Panc1 (cell line): ENCODE measurements around the gene POLD1. TPM values are rescaled to one million over a fixed set of nuclear protein-coding genes. Genes with fewer than 3 reads are reported as not detected.

Experiments
- ATAC-seq: fragments of 200-7000 bp; cut with Tn5 transposase; 2 replicates; pipeline ENCODE4 v1.9.1; 2020; ENCODE audit warnings: mild to moderate bottlenecking, moderate library complexity
- BruUV-seq: library from RNA; stranded (reverse); fragments of 400-500 nt; replicated peaks from 2 replicates; lab custom pipeline; 2021; lab: Mats Ljungman, UMichigan
- CTCF ChIA-PET: fragments of 300-600 bp; sonication (Branson Sonifier 250); formaldehyde crosslinking; loops from one replicate; lab custom pipeline; 2022; ENCODE audit warnings: antibody characterized with exemption; lab: Charles Lee
- POLR2A ChIA-PET: fragments of 300-600 bp; sonication (Branson Sonifier 250); formaldehyde crosslinking; loops from one replicate; lab custom pipeline; 2022; ENCODE audit warnings: antibody characterized with exemption; lab: Charles Lee
- DNase-seq: peaks from one replicate; pipeline ENCODE4 v3.0.0-alpha.2; 2010; ENCODE audit warnings: low read depth, low spot score
- H3K27ac ChIP-seq: 2 replicates; pipeline ENCODE4 v1.5.1; 2011; ENCODE audit warnings: mild to moderate bottlenecking, low read length, inconsistent platforms
- H3K27me3 ChIP-seq: fragments of 200-500 bp; sonication (Bioruptor generic); 2 replicates; pipeline ENCODE4 v1.6.0; 2014; ENCODE audit warnings: low read length, inconsistent platforms; ENCODE audit not compliant: control insufficient read depth, insufficient read depth
- H3K36me3 ChIP-seq: fragments of 200-500 bp; sonication (Bioruptor generic); 2 replicates; pipeline ENCODE4 v1.5.1; 2014; ENCODE audit warnings: inconsistent platforms, mild to moderate bottlenecking, low read length, moderate library complexity; ENCODE audit not compliant: control insufficient read depth, insufficient read depth
- H3K4me1 ChIP-seq: 2 replicates; pipeline ENCODE4 v1.5.1; 2011; ENCODE audit warnings: inconsistent platforms, mild to moderate bottlenecking, low read length, moderate library complexity; ENCODE audit not compliant: control insufficient read depth, insufficient read depth
- H3K4me3 ChIP-seq, 2 experiments: 2 replicates each; pipeline ENCODE4 v1.5.1; 2011 to 2012; ENCODE audit warnings: low read depth in 2 of 2, low read length in 2 of 2, mild to moderate bottlenecking in 2 of 2, inconsistent platforms in 1 of 2, moderate library complexity in 1 of 2
- H3K9me3 ChIP-seq: fragments of 200-500 bp; sonication (Bioruptor generic); 2 replicates; pipeline ENCODE4 v1.5.1; 2014; ENCODE audit warnings: low read depth, mild to moderate bottlenecking, inconsistent platforms, low read length, moderate library complexity; ENCODE audit not compliant: control insufficient read depth, insufficient read depth
- CTCF ChIP-seq: fragments of 450-650 bp; IDR thresholded peaks from 2 replicates; pipeline ENCODE4 v1.5.1; 2017; ENCODE audit warnings: mild to moderate bottlenecking
- POLR2AphosphoS5 ChIP-seq: IDR thresholded peaks from 2 replicates; pipeline ENCODE4 v1.6.1; 2012; ENCODE audit warnings: mild to moderate bottlenecking, low read depth, low read length, moderate library complexity
- REST ChIP-seq, 2 experiments: IDR thresholded peaks; 2 replicates each; pipeline ENCODE4 v1.6.1; 2011 to 2012; ENCODE audit warnings: low read depth in 2 of 2, control low read depth in 1 of 2, low read length in 1 of 2, mild to moderate bottlenecking in 1 of 2, moderate library complexity in 1 of 2; ENCODE audit not compliant: insufficient read depth in 1 of 2
- SIN3A ChIP-seq: IDR thresholded peaks from 2 replicates; pipeline ENCODE4 v1.6.1; 2012; ENCODE audit warnings: low read depth, mild to moderate bottlenecking, low read length, moderate library complexity, borderline replicate concordance; ENCODE audit not compliant: insufficient read depth
- TCF7L2 ChIP-seq: IDR thresholded peaks from 2 replicates; pipeline ENCODE4 v1.6.1; 2011; ENCODE audit warnings: mild to moderate bottlenecking, low read depth, low read length, inconsistent platforms
- in situ Hi-C: cut with HindIII; loops from 2 replicates; pipeline ENCODE4 v1.10.0; 2016; ENCODE audit warnings: low sequenced_read_pairs, low pct_unique_long_range_greater_than_20kb
- intact Hi-C: fragments of 100-400 bp; cut with micrococcal nuclease; formaldehyde crosslinking; loops from one replicate; pipeline ENCODE4 v1.10.0; 2022; ENCODE audit not compliant: unreplicated experiment
- total RNA-seq: library from RNA; stranded (reverse); gene quantifications from one replicate; pipeline ENCODE4 v1.2.1, GENCODE V29; 2021; ENCODE audit not compliant: unreplicated experiment

Gene POLD1
- total RNA-seq, 1 experiment from 2014 or later = 71.7 TPM

DNA sequence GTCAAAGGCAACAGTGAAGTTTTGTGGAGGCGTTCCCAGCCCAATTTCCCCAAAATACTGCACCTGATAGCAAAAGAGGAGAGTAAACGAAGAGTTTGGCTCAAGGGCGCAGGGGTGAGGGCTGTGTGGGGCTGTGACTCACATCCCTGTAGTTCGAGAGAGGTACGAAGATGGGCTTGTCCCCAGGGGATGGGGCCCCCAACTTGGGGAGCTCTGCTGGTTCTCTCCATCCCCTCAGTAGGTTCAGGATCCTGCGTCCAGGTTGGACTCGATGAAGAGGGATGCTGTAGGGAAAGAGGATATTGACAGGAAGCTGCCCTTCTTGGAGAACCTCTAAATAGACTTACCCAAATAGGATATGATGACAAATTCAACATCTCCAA lies 22.1 kb upstream of the POLD1 start:
- Histone ChIP-seq H3K9me3 (no peaks in the 10 kb centered on the region), H3K4me1 (no peaks in the 10 kb centered on the region), H3K36me3 (no peaks in the 10 kb centered on the region), H3K4me3 (no peak overlapping the region), H3K27me3 (no peaks in the 10 kb centered on the region), H3K27ac (no peak overlapping the region)
- DNase-seq = no peak
- ChIA-PET POLR2A (no interaction called here), CTCF (no interaction called here)
- in situ Hi-C loops = no loop called here
- ATAC-seq = no peak
- TF ChIP-seq CTCF (no peak), POLR2AphosphoS5 (no peak), SIN3A (no peak), TCF7L2 (no peak), REST (IDR thresholded peaks at IDR 0.05; ENCODE audit: insufficient read depth in 1 of 2, low read depth in 2 of 2, low read length in 1 of 2) (no peak)
- no TSS peak for BruUV-seq
- intact Hi-C loops = no loop called here

DNA sequence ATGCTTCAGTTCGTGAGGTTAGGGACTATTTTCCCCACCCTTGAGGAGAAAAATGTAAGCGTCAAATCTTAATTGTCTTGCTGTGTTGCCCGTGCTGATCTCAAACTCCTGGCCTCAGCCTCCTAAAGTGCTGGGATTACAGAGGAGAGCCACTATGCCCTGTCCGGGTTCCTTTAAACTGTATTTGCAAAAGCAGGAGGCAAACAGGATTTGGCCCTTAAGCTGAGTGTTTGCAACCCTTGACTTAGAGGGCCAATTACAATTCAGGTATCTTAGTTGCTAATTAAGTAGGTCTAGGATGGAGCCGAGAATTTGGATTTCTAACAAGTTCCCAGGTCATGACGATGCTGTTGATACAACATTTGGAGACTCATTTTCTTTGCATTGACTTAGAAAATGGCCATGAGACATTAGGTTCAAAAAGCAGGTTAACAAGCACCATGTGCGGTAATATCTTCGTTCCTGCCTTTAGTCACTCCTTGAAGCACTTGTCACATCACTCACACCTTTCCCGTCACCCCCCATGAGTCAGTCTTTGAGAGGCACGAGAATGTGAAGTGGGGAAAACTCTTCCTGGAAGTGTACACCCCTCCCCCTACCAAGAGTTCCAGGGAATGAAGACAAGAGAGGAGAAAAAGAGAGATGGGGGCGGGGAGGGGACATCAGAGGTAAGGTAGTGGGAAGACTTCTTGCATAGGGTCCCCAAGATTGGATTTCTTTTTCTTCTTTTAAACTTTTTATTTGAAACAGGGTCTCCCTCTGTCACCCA lies 21.3 kb upstream of the POLD1 start:
- in situ Hi-C loops = no loop called here
- CTCF ChIA-PET = no interaction called here

More for the DNA sequence above, 21.3 kb upstream of the POLD1 start:
- Histone ChIP-seq H3K27ac (no peak overlapping the region), H3K27me3 (no peaks in the 10 kb centered on the region), H3K9me3 (no peaks in the 10 kb centered on the region), H3K4me1 (no peaks in the 10 kb centered on the region), H3K36me3 (no peaks in the 10 kb centered on the region), H3K4me3 (no peak overlapping the region)
- no peak for ATAC-seq
- POLR2A ChIA-PET = no interaction called here
- no peak for DNase-seq
- BruUV-seq = no TSS peak
- intact Hi-C loops = no loop called here
- TF ChIP-seq POLR2AphosphoS5 = no peak
- no peak for TF ChIP-seq CTCF
- TF ChIP-seq SIN3A = no peak
- TF ChIP-seq REST (IDR thresholded peaks at IDR 0.05; ENCODE audit: insufficient read depth in 1 of 2, low read depth in 2 of 2, low read length in 1 of 2) = no peak
- TF ChIP-seq TCF7L2 = no peak
